Motor neuron (in vitro differentiated cells): ENCODE data around the gene CYBA. TPM values are rescaled to one million over a fixed set of nuclear protein-coding genes. Genes with fewer than 3 reads are reported as not detected.
"Not testable (repeated sequence)": the region's sequence is repeated elsewhere in the genome, so short reads cannot be mapped to it uniquely, and the experiment has no call there.

Source experiments
- ATAC-seq, 8 experiments: fragments of 200-7000 bp; cut with Tn5 transposase; replicated peaks in 6 of 8; 2 replicates each; pipeline ENCODE4 v1.8.0; 2021; ENCODE audit warnings: mild to moderate bottlenecking in 8 of 8, moderate library complexity in 8 of 8
- H3K27ac ChIP-seq, 2 donors: fragments of 250-450 bp; sonication (Bioruptor Pico); 2 replicates each; pipeline ENCODE4 v1.9.0; 2021; ENCODE audit warnings: antibody characterized with exemption in 2 of 2, mild to moderate bottlenecking in 2 of 2, moderate library complexity in 1 of 2
- H3K4me1 ChIP-seq, 2 donors: fragments of 250-450 bp; sonication (Bioruptor Pico); replicated peaks in 1 of 2; 2 replicates each; pipeline ENCODE4 v1.6.1; 2021; ENCODE audit warnings: antibody characterized with exemption in 2 of 2, mild to moderate bottlenecking in 2 of 2, moderate library complexity in 1 of 2
- H3K4me3 ChIP-seq, 5 donors: fragments of 250-450 bp; sonication (Bioruptor Pico); 2 replicates each; pipeline ENCODE4 v1.9.0; 2021; ENCODE audit warnings: antibody characterized with exemption in 5 of 5, mild to moderate bottlenecking in 5 of 5, moderate library complexity in 4 of 5
- WGBS, 10 experiments: fragments of 450-650 bp; shearing (Covaris generic); methylation state at CpG; one replicate each; pipeline ENCODE4 v1.0.0; 2022; 5-methylcytosine and 5-hydroxymethylcytosine counted together
- in situ Hi-C, 9 experiments: fragments of 400-800 bp; cut with MboI; loops; one replicate each; pipeline ENCODE4 v1.15.0; 2021; ENCODE audit warnings: low sequenced_read_pairs in 9 of 9, low pct_unique_long_range_greater_than_20kb in 2 of 9; ENCODE audit not compliant: unreplicated experiment in 9 of 9
- total RNA-seq, 8 experiments: library from RNA; unstranded; fragments of 300-600 nt; gene quantifications; 2 replicates each; pipeline versions ENCODE4 v1.2.3 to v1.2.4, GENCODE V29; 2022

Gene CYBA
- total RNA-seq, 8 experiments from 2014 or later = 3.0 to 203 (median 10.3) TPM

GRCh38 chr16:88681709-88682451 lies 31.0 kb upstream of the CYBA start:
- in situ Hi-C loops = no loop called here
- H3K4me3 ChIP-seq = no peak overlapping the region

GRCh38 chr16:88681084-88681680 lies 30.3 kb upstream of the CYBA start:
- 48 to 100% (median 81%) methylated on average over 1 to 4 of the region's 31 CpGs; no CpG with 5 or more reads in 6 of the 10 experiments for WGBS, 10 experiments
- no peaks in the 10 kb centered on the region for H3K4me1 ChIP-seq
- in situ Hi-C loops = no loop called here
- ATAC-seq = no peak
- no peak overlapping the region for H3K4me3 ChIP-seq
- no peak overlapping the region for H3K27ac ChIP-seq

More at GRCh38 chr16:88681709-88682451, 31.0 kb upstream of the CYBA start:
- H3K27ac ChIP-seq = no peak overlapping the region
- peaks cover 2% of the 10 kb centered on the region in 2 donors for H3K4me1 ChIP-seq
- peak in 2 of 8 experiments; percentile 14 to 31 for ATAC-seq
- 0 to 83% (median 29%) methylated on average over 1 to 10 of the region's 21 CpGs; no CpG with 5 or more reads in 3 of the 10 experiments for WGBS, 10 experiments

- in situ Hi-C loops = no loop called here
- ATAC-seq = no peak
- no peak overlapping the region for H3K27ac ChIP-seq
- H3K4me3 ChIP-seq = no peak overlapping the region
- WGBS, 10 experiments = 71 to 83% methylated on average over 1 to 2 of the region's 5 CpGs; no CpG with 5 or more reads in 8 of the 10 experiments
- no peaks in the 10 kb centered on the region for H3K4me1 ChIP-seq
Measured at GRCh38 chr16:88680554-88681083, 29.8 kb upstream of the CYBA start.

GRCh38 chr16:88678224-88678979 lies 27.5 kb upstream of the CYBA start:
- ATAC-seq = peak in 2 of 8 experiments; percentile 15 to 68
- WGBS, 10 experiments = 3 to 75% (median 20%) methylated on average over 1 to 5 of the region's 32 CpGs; no CpG with 5 or more reads in 7 of the 10 experiments
- Histone ChIP-seq H3K4me1 (no peaks in the 10 kb centered on the region), H3K27ac (no peak overlapping the region), H3K4me3 (no peak overlapping the region)
- in situ Hi-C loops = no loop called here

- WGBS, 10 experiments = 76 to 100% methylated on average over 1 to 6 of the region's 13 CpGs; no CpG with 5 or more reads in 8 of the 10 experiments
- no peak overlapping the region for H3K27ac ChIP-seq
- H3K4me1 ChIP-seq = no peaks in the 10 kb centered on the region
- peak in 1 of 8 experiments; percentile 10 for ATAC-seq
- in situ Hi-C loops = no loop called here
- no peak overlapping the region for H3K4me3 ChIP-seq
Measured at GRCh38 chr16:88677721-88678120, 26.9 kb upstream of the CYBA start.

- 87 to 100% (median 90%) methylated on average over 1 to 8 of the region's 22 CpGs; no CpG with 5 or more reads in 5 of the 10 experiments for WGBS, 10 experiments
- Histone ChIP-seq H3K4me1 (no peaks in the 10 kb centered on the region), H3K4me3 (no peak overlapping the region), H3K27ac (no peak overlapping the region)
- ATAC-seq = no peak
- in situ Hi-C loops = no loop called here
Measured at GRCh38 chr16:88676502-88677242, 25.8 kb upstream of the CYBA start.

GRCh38 chr16:88673716-88674379 lies 23.0 kb upstream of the CYBA start:
- ATAC-seq = no peak

GRCh38 chr16:88672776-88673175 lies 21.9 kb upstream of the CYBA start:
- in situ Hi-C loops = no loop called here
- ATAC-seq = peak in 2 of 8 experiments; percentile 22 to 50
- H3K4me1 ChIP-seq = no peaks in the 10 kb centered on the region
- H3K27ac ChIP-seq = no peak overlapping the region
- H3K4me3 ChIP-seq = no peak overlapping the region
- WGBS, 10 experiments = 0 to 93% (median 80%) methylated on average over 1 to 3 of the region's 11 CpGs; no CpG with 5 or more reads in 5 of the 10 experiments

More at GRCh38 chr16:88673716-88674379, 23.0 kb upstream of the CYBA start:
- in situ Hi-C loops = no loop called here
- Histone ChIP-seq H3K27ac (no peak overlapping the region), H3K4me3 (no peak overlapping the region), H3K4me1 (no peaks in the 10 kb centered on the region)
- 81 to 100% (median 94%) methylated on average over 1 to 8 of the region's 19 CpGs; no CpG with 5 or more reads in 3 of the 10 experiments for WGBS, 10 experiments

- Histone ChIP-seq H3K27ac (no peak overlapping the region), H3K4me3 (no peak overlapping the region), H3K4me1 (no peaks in the 10 kb centered on the region)
- in situ Hi-C loops = no loop called here
- WGBS, 10 experiments = 76 to 100% (median 88%) methylated on average over 2 to 8 of the region's 23 CpGs; no CpG with 5 or more reads in 5 of the 10 experiments
- ATAC-seq = peak in 1 of 8 experiments; percentile 14
Measured at GRCh38 chr16:88671806-88672205, 21.0 kb upstream of the CYBA start.

GRCh38 chr16:88669980-88670379 lies 19.1 kb upstream of the CYBA start:
- no peak for ATAC-seq
- H3K4me1 ChIP-seq = no peaks in the 10 kb centered on the region
- H3K27ac ChIP-seq = no peak overlapping the region
- in situ Hi-C loops = no loop called here
- 42 to 100% (median 78%) methylated on average over 2 to 9 of the region's 10 CpGs; no CpG with 5 or more reads in 4 of the 10 experiments for WGBS, 10 experiments
- H3K4me3 ChIP-seq = no peak overlapping the region

- in situ Hi-C loops, H3K4me3 ChIP-seq, ATAC-seq, H3K4me1 ChIP-seq, H3K27ac ChIP-seq: not testable (repeated sequence)
- WGBS, 10 experiments = 78 to 100% (median 92%) methylated on average over 1 to 4 of the region's 8 CpGs; no CpG with 5 or more reads in 3 of the 10 experiments
Measured at GRCh38 chr16:88669493-88669892, 18.6 kb upstream of the CYBA start.

- in situ Hi-C loops = no loop called here
- Histone ChIP-seq H3K4me3 (no peak overlapping the region), H3K27ac (no peak overlapping the region), H3K4me1 (peaks cover 3 to 4% of the 10 kb centered on the region in 2 donors)
- WGBS, 10 experiments = 40 to 78% (median 55%) methylated on average over 1 to 3 of the region's 5 CpGs; no CpG with 5 or more reads in 6 of the 10 experiments
- ATAC-seq = no peak
Measured at GRCh38 chr16:88667461-88667860, 16.6 kb upstream of the CYBA start.
